ENCODE measurements around the gene ENG. TPM values are rescaled to one million over a fixed set of nuclear protein-coding genes. Genes with fewer than 3 reads are reported as not detected.

ENG gene
- total and polyA plus RNA-seq, 2 of the 8 experiments (the other 6 are each of a cell fraction or from before 2014, with no cell fraction given): 1.8 to 4.4 TPM

DNA sequence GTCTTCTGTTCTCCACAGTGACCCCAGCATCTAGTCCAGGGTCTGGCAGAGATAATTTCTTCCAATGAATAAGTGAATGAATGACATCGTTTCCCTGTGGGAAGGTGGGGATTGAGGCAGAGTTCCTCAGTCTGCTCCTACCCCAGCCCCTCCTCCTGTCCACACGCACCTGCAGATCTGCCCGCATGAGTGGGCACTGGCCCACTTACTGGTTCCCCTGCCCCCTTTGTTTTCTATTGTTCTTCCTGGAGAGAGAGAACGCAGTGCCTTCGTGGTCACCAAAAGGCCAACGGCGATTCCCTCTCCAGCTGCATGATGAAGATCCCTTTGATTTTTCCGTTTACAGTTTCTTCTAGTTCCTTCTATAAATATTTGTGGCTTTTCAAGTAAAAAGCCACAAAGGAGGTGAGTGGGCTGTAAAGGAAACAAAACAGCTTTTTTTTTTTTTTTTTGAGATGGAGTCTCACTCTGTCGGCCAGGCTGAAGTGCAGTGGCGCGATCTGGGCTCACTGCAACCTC is 57.5 kb downstream of the ENG start (continued):
- TF ChIP-seq FOSL1 (IDR thresholded peaks at IDR 0.05; ENCODE audit: insufficient read depth, low read depth, low read length) (no peak), CHD2 (IDR thresholded peaks at IDR 0.05; ENCODE audit: low read length) (no peak)
- TF ChIP-seq, protein P1, sequence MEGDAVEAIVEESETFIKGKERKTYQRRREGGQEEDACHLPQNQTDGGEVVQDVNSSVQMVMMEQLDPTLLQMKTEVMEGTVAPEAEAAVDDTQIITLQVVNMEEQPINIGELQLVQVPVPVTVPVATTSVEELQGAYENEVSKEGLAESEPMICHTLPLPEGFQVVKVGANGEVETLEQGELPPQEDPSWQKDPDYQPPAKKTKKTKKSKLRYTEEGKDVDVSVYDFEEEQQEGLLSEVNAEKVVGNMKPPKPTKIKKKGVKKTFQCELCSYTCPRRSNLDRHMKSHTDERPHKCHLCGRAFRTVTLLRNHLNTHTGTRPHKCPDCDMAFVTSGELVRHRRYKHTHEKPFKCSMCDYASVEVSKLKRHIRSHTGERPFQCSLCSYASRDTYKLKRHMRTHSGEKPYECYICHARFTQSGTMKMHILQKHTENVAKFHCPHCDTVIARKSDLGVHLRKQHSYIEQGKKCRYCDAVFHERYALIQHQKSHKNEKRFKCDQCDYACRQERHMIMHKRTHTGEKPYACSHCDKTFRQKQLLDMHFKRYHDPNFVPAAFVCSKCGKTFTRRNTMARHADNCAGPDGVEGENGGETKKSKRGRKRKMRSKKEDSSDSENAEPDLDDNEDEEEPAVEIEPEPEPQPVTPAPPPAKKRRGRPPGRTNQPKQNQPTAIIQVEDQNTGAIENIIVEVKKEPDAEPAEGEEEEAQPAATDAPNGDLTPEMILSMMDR (IDR thresholded peaks at IDR 0.05; ENCODE audit: control extremely low read depth in 1 of 3, insufficient read depth in 1 of 3, low read depth in 1 of 3, low read length in 3 of 3): no peak
